Stimulated activated CD4-positive, alpha-beta T cell treated with anti-CD3 and anti-CD28 coated beads, Interleukin-1b, Interleukin-23, amount 100 ng/mL, for 48 hours (primary cell): Measurements from ENCODE around the gene BRD3OS.
"Not testable (repeated sequence)": the region's sequence is repeated elsewhere in the genome, so short reads cannot be mapped to it uniquely, and the experiment has no call there.

Experiments used
- DNase-seq: peaks from one replicate; pipeline ENCODE4 v3.0.0-alpha.2; 2020

BRD3OS gene, protein sequence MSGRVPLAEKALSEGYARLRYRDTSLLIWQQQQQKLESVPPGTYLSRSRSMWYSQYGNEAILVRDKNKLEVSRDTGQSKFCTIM

DNA sequence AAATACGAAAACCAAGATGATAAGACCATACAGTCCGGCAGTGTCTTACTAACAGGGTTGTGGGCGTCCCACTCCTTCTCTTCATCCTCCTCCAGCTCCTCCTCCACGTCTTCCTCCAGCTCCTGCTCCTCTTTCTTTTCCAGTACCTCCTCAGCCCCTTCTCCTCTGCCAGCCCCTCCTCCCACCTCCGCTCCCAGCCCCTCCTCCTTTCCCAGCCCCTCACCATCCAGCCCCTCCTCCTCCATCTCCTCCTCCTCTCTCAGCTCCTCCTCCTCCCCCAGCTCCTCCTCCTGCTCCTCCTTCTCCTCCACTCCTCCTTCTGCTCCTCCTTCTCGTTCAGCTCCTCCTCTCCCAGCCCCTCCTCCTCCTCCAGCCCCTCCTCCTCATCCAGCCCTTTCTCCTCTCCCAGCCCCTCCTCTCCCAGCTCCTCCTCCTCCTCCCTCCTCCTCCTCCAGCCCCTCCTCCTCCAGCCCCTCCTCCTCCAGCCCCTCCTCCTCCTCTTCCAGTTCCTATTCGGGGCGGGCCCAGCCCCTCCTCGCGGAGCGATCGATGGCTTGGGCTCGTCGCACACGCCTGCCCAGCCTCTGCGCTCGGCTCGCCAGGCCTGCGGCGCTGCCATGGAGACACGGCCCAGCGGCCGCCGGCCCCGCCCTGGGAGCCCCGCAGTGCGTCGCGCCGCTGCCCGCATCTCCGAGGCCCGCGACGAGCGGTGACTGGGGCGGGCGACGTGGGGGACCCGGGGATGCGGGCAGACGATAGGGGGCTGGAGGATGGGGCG is at the start of gene BRD3OS:
BRD3OS (plus strand) TSS at position 654 of the 778 bp plus-strand sequence. CDS start 1,267 bp downstream, outside the sequence.
- DNase-seq: peak; percentile 96

GRCh38 chr9:133975511-133975910 is 49.8 kb upstream of the BRD3OS start:
- DNase-seq: no peak

DNA sequence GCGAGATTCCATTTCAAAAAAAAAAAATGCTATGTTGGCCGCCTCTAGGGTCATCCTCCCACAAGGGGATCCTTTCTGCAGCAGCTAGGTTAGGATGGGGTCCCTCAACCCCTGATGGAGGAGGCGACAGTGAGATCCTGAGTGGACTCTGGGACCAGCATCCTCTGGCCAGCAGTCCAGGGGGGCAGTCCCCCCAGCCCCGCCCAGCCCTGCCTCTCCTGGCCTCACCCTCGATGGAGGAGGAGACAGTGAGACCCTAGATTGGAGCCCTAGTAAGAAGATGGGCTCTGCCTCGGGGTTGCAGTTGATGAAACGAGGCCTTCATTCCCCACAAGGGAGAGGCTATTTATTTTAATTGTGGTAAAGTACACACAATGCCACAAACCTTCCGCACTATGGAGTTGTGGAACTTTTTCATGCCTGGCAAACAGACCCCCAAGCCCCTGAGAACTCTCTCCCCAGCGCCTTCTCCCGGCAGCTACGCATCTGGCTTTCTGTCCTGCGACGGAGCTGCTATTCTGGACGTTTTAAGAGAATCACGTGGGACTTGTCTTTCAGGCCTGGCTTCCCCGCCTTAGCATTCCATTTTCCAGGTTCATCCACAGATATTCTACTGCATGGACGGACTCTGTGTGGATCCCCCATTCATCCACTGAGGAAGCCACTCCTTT is 49.0 kb upstream of the BRD3OS start:
- no peak for DNase-seq

- no peak for DNase-seq
These were observed 48.4 kb upstream of the BRD3OS start for GRCh38 chr9:133976887-133977286.

GRCh38 chr9:133977421-133978201 is 47.7 kb upstream of the BRD3OS start:
- DNase-seq: no peak

- DNase-seq: no peak
These were observed 46.9 kb upstream of the BRD3OS start for GRCh38 chr9:133978226-133978898.

DNA sequence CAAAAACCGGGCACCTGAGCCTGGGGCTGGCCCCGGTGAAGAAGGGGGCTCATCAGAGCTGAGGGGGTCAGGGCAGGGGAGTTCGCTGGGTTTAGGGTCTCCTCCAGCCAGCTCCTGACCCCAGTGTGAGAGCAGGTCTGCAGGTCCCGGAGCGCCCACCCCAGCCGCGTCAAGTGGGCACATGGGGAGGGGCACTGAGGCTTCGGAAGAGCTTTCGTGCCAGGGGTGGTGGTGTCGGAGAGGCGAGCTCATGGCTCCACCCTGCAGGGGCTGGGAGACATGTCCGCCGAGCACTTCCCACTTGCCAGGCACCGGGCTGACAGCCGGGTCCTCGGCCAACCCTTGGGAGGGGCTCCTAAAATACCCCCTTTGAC is 46.4 kb upstream of the BRD3OS start:
- DNase-seq: no peak

GRCh38 chr9:133979273-133979920 is 45.9 kb upstream of the BRD3OS start:
- no peak for DNase-seq

- no peak for DNase-seq
These were observed 45.1 kb upstream of the BRD3OS start for GRCh38 chr9:133979921-133980863.

GRCh38 chr9:133980864-133981588 is 44.3 kb upstream of the BRD3OS start:
- DNase-seq: no peak

DNA sequence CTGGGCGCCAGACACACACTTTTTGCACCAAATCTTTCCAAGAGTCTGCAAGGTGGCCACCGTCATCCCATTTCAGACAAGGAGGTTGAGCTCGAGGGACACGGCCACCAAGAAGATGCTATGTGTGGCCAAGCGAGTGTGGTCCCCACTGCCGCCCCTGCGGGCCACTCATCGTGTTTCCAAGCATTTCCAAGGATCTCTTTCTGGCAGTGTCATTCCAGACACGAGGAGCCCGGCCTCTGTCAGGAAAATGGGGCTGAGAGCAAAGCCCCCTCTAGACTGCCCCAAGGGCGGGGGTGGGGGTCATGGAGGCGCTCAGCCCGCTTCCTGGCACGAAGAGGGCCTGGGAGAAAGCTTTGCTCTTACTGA is 43.7 kb upstream of the BRD3OS start:
- DNase-seq: no peak

GRCh38 chr9:133981958-133982681 is 43.2 kb upstream of the BRD3OS start:
- DNase-seq: no peak

DNA sequence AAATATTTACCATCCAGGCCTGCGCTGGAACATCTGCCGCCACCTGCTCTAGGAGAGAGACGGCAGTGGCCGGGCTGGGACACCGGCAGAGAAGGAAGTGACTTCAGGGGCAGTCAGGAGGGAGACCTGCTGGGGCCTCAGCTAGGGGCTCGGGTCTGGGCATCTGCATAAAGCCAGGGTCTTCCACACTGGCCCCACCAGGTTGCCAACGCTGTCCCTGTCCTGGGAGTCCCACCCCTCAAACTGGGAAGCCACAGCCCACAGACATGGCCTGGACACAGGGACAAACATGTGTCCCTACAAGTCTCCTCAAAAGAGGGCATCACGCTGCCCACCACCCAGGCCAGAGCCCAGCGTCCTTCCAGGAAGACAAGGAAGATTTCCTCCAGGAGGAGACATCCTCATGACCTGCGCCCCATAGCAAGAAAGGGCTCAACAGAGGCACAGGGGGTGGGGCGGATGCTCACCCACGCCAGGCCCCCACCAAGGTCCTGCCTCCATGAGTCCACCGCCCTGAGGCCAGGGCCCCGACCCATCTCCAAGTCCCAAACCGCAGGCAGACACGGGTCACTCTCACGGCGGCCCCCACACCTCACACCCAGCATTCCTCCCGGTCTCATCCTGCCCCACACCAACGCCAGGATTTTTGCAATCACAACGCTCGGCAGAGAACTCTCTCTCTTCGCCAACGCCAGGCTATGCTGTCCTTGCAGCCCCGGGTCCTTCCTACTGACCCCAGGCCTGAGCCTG is 42.1 kb upstream of the BRD3OS start:
- no peak for DNase-seq

GRCh38 chr9:133986061-133986460 is 39.2 kb upstream of the BRD3OS start:
- DNase-seq: no peak

GRCh38 chr9:133986774-133987445 is 38.4 kb upstream of the BRD3OS start:
- no peak for DNase-seq

DNA sequence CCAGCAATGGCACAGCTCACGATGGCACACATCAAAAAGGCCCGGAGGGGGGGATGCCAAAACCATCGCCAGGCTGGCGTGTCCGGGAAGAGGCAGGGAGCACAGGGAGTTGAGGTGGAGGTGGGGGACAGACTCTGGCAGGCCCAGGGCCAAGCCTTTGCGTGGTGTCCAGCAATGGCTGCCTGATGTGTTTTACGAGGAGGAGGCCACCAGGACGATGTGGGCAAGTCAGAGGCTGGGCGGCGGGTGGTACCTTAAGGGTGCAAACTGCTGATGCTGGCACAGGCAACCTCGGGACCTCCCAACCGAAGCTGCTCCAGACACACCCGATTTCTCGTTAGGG is 37.9 kb upstream of the BRD3OS start:
- no peak for DNase-seq

DNA sequence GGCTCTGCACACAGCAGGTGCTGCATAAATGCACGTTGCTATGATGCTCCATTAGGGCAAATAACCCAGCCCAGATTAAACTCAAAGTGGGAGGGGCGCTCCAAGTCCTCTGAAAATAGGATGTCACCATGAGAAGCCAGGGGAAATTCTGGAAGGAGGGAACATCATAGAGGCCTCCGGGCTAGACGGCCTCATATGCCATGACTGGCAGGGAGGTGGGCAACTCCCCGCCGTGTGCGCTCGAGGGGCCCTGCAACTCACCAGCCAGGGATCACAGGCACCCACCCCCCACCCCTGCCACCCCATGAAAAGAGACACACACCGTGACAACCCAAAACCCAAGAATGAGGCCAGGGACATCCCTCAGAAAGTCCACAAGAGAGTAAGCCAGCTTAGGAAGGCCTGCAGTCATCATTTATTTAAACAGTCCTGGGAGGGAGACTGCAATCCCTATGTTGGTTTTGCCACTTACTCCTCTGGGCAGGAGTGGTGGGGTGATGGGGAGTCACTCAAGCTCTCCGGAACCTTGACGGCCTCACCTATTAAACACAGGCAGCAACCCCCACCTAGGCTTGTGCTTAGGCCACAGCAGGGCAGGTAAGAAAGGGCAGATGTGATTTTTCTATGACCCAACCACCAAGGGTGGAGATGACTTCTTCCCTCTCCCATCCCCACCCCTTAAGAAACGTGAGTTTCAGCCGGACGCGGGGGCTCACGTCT is 37.2 kb upstream of the BRD3OS start:
- no peak for DNase-seq

DNA sequence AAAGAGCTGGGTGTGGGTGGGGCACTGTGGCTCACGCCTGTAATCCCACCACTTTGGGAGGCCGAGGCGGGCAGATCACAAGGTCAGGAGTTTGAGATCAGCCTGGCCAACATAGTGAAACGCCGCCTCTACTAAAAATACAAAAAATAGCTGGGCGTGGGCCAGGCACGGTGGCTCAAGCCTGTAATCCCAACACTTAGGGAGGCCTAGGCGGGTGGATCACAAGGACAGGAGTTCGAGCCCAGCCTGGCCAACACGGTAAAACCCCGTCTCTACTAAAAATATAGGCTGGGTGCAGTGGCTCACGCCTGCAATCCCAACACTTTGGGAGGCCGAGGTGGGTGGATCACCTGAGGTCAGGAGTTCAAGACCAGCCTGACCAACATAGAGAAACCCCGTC is 36.5 kb upstream of the BRD3OS start:
- DNase-seq: not testable (repeated sequence)
